Measurements from ENCODE around the gene UGT2B10.

DNA sequence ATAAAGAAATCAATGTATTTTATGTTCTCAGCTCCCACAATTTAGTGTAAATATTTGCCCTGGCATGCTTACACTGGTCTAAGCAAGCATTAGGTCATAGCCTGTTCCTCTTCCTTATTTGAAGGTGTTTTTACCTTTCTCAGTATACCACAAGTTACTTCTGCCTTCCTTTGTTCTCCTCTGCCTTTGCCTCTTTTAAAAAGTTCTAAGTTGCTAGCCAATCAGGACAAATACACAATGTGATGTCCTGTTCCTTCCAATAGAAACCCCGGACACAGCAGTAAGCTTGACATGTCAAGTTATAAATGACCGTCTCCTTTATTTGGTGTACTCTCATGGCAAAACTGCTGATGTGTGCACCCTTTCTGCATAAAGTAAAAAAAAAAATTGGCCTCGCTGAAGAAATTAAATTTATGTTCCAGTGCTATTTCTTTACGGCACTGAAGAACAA is 49.4 kb downstream of the UGT2B10 start:
- TF ChIP-seq, protein P1, sequence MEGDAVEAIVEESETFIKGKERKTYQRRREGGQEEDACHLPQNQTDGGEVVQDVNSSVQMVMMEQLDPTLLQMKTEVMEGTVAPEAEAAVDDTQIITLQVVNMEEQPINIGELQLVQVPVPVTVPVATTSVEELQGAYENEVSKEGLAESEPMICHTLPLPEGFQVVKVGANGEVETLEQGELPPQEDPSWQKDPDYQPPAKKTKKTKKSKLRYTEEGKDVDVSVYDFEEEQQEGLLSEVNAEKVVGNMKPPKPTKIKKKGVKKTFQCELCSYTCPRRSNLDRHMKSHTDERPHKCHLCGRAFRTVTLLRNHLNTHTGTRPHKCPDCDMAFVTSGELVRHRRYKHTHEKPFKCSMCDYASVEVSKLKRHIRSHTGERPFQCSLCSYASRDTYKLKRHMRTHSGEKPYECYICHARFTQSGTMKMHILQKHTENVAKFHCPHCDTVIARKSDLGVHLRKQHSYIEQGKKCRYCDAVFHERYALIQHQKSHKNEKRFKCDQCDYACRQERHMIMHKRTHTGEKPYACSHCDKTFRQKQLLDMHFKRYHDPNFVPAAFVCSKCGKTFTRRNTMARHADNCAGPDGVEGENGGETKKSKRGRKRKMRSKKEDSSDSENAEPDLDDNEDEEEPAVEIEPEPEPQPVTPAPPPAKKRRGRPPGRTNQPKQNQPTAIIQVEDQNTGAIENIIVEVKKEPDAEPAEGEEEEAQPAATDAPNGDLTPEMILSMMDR (IDR thresholded peaks at IDR 0.05; ENCODE audit: borderline replicate concordance, extremely low read depth, low read length, poor library complexity, severe bottlenecking): no peak
- TF ChIP-seq EZH2 (IDR thresholded peaks at IDR 0.05; ENCODE audit: borderline replicate concordance, low read depth, low read length, severe bottlenecking): no peak

Data from DND-41 (cell line).